ENCODE measurements around the gene MED20.

Gene MED20

GRCh38 chr6:41940759-41941279, 19.9 kb upstream of the MED20 start:
- peak; percentile 44 for DNase-seq (ENCODE audit: low spot score)

GRCh38 chr6:41939848-41940758, 19.2 kb upstream of the MED20 start:
- DNase-seq (ENCODE audit: low spot score), result no peak

- peak; percentile 64 for DNase-seq (ENCODE audit: low spot score)
These were observed 18.4 kb upstream of the MED20 start for GRCh38 chr6:41939176-41939847.

GRCh38 chr6:41938590-41939175, 17.7 kb upstream of the MED20 start:
- no peak for DNase-seq (ENCODE audit: low spot score)

- DNase-seq (ENCODE audit: low spot score), result no peak
These were observed 17.1 kb upstream of the MED20 start for GRCh38 chr6:41937861-41938574.

DNA sequence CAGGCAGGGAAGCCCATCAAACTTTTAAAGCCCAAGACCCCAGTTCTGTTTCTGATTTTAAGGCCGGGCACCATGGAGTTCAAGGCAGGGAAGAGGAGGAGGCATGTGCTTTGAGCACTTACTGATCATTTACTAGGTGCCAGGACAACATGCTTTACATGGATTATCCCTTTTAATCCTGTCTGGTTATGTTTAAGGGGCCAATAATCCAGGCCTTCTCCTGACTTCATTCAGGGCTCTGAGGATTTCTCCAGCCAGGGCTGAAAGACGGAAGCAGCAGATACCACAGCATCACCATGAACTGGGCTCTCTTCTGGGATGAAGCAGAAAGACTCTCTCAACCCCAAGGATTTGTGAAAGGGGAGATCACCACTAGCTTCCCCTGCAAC, 16.5 kb upstream of the MED20 start:
- no peak for DNase-seq (ENCODE audit: low spot score)

- peak; percentile 82 for DNase-seq (ENCODE audit: low spot score)
These were observed 15.3 kb upstream of the MED20 start for GRCh38 chr6:41936073-41936837.

GRCh38 chr6:41935685-41936072, 14.7 kb upstream of the MED20 start:
- DNase-seq (ENCODE audit: low spot score), result peak; percentile 25

DNA sequence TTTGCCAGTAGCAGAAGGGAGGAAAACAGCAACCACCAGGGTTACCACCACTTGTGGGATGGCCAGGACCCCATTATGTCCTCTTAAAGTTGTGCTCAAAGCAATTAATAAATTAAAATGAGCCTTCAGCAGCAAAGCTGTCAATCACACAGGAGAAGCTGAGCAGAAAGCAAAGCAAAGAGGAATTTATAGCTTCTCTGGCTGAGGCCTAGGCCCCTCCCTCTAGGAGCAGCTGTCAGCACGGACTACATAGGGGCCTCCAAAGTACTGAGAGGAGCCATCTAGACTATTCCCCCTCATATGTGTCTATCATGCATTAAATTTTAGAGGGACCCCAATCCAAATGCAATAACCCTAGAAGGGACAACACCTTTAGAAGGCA, 14.2 kb upstream of the MED20 start:
- DNase-seq (ENCODE audit: low spot score), result no peak

DNA sequence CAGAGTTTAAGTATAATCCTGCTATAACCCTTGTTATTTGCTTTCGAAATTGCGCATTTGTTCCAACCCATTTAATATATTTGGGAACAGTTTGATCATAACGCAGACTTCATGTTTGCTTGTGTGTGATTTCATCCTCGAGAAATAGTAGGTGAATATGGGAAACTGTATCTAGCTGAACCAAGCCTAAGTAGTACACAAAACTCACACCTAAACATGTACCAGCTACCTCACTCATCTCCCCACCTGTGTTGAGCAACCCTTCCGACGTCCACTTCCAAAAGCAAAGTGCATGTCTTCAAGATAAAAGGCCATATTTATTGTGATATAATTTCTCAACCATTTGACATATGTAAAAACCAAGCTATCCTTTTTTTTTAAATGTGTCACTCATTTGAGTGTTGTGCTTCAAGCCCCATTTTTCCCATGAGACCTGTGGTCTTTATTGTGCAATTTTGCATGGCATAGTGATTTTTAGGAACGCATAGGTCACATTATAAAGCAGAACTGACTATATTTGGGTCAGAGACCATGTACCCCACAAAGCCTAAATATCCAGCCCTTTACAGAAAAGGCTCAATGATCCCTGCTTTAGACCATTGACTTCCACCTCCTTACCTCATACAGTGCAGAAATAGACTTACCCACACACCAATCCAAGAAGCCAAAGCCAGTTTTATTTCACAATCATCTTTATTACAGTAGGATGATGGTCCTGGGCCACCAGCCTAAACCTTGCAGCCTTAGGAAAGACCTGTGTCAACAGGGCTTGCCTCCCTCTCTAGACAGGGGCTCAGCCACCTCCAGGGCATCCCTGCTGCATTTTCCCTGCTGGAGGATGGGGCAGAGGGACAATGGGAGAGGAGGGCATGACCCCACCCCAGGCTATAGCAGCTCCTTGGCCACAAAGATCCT, 13.6 kb upstream of the MED20 start:
- DNase-seq (ENCODE audit: low spot score), result no peak

- no peak for DNase-seq (ENCODE audit: low spot score)
These were observed 11.4 kb upstream of the MED20 start for GRCh38 chr6:41932378-41932777.

DNA sequence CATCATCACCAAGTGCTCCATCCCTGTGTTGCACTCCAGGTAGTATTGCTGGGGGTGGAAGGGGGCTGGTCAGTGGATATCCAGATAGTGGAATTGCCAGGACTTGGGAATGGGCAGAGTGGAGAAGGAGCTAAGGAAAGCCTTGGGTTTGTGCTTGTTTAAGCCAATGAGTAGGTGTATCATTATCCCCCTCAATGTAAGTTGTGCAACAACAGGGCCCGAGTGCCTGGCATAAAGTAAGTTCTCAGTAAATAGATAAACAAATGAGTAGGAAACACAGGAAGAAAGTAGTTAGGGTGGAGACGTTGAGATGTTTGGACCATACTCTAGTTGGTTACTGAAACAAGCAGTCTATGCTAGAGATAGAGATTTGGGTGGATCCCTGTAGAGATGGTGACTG, 10.9 kb upstream of the MED20 start:
- DNase-seq (ENCODE audit: low spot score), result no peak

GRCh38 chr6:41929924-41930323, 9.0 kb upstream of the MED20 start:
- DNase-seq (ENCODE audit: low spot score), result no peak

DNA sequence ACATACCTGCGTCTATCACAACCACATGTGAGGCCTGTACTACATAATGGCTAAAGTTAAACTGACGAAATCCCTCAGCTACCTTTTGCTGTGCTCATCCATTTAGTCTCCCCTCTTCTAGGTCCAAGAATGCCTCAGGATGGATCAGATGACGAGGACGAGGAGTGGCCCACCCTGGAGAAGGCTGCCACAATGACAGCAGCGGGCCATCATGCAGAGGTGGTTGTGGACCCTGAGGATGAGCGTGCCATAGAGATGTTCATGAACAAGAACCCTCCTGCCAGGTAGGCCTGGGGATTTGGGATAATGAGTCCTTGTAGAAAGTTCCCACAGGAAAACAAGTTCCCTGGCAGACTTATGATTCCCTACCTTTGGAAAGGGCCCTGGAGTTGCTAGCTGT, 6.3 kb upstream of the MED20 start:
- DNase-seq (ENCODE audit: low spot score), result no peak

DNA sequence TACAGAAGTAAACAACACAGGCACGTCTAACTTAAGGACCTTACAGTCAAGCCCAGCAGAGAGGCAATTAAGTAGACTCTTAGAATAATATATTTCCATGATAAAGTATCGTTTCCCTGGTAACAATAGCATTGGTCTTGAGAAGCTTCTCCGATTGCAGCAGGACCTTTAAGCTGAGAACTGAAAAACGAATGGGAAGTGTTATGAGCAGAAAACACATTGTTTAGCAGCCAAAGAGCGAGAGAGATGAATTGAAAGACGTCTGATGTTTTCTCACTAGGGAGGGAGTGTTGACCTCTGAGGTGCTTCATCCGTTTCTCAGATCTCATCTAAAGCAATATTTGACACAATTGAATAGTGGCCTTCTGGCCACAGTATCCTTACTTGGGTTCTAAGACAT, 1.2 kb upstream of the MED20 start:
- no peak for DNase-seq (ENCODE audit: low spot score)

DNA sequence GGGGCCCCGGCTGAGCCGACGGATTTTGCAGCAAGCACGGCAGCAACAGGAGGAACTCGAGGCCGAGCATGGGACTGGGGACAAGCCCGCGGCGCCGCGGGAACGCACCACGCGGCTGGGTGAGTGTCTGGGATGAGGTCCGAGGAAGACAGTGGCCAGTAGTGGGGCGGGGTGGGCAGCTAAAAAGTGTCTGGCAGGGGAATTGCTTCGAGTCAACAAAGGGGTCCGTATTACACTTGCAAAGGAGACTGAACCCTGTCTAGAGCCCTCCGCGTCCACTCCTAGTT, 716 bp upstream of the MED20 start:
- no peak for DNase-seq (ENCODE audit: low spot score)

DNA sequence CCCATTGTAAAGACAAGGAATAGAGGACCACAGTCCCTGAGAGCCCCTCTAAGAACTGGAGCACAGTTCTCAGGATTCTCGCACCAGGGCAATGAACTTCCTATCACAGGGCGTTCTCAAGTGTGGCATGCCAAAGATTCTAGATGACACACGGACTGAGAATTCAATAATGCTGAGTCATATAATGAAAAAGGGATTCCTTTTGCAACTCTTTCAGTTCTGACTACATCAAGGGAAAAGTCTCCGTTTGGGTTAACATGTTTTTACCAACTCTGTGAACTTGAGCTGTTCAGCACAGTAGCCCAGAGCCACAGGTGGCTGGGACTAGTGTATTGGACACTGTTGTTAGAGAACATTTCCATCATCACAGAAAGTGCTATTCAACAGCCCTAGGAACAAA, 3.4 kb downstream of the MED20 start:
- DNase-seq (ENCODE audit: low spot score), result no peak

DNA sequence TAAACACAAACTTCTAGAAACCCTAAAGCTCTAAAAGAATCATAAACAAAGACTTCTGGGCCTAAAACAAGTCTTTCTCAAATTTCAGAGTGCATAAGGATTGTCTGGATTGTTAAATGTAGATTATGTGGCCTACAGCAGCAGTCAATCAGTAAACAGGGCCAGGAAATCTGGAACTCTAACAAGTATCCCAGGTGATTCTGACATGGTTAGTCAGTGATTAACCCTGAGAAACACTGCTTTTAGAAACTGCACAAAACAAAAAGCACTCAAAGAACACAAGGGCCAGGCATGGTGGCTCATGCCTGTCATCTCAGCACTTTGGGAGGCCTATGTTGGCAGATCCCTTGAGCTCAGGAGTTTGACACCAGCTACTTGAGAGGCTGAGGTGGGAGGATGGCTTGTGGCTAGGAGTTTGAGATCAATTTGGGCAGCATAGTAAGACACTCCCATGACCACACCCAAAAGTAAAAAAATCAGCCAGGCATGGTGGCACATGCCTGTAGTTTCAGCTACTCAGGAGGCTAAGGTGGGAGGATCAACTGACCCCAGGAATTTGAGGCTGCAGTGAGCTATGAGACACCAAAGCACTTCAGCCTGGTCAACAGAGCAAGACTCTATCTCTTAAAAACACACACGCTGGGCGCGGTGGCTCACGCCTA, 5.9 kb downstream of the MED20 start:
- DNase-seq (ENCODE audit: low spot score), result no peak

DNA sequence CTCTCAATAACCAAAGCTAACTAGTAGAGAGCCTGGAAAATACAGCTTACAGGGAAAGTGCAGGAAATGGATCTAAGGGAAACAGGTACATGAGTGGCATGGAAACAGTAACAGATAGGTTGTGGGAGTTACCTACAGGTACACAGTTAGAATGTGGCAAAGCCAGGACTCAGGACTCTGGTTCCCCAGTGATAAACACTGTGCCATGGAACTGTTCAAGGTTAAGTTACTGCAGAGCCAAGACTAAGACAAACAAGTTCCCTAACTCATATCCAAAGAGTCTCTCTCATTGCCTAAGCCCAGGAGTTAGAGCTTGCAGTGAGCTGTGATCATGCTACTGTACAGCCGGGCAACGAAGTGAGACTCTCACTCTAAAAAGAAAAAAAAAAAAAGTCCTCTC, 6.6 kb downstream of the MED20 start:
- DNase-seq (ENCODE audit: low spot score), result no peak

DNA sequence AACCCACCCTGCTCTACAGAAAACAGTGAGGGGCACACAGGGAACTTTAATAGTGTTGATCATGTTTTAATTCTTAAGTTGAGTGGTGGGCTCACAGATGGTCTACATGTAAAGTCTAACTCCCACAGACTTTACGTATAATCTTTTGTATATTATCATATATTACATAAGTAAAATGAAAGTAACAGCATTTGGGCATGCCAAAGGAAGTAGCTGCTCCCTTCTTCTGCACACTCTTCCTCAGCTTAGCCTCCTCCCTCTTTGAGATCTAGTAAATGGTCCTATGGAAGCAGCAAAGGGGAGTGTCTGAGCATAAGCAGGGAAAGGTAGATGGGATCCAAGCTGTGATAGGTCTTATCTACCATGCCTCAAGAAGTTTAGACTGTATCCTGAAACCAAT, 11.2 kb downstream of the MED20 start:
- DNase-seq (ENCODE audit: low spot score), result no peak
